ENCODE measurements around the gene FAXDC2. TPM values are rescaled to one million over a fixed set of nuclear protein-coding genes. Genes with fewer than 3 reads are reported as not detected.

Gene FAXDC2
- total and polyA plus RNA-seq, 2 of the 13 experiments (the other 11 are each of a cell fraction or from before 2014, with no cell fraction given), result 4.7 to 58.8 TPM

DNA sequence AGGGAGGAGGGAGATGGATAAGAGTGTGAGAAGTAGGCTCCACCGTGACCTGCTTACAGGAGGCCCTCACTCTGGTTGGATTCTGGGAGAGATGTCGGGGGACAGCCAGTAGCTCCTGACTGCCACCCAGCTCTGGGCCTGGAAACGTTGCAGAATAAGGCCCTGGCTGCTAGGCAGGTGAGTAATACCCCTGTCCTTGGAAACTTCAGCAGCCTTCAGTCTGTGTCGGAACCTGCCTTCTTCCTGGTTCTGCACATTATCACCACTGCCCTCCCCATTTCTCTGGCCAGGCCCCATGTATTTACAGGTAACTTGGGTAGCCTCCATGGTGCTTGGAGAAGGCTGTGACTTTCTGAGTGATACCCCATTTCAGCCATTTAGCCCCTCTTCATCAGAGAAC, 26.8 kb downstream of the FAXDC2 start (continued):
- TF ChIP-seq ZNF570 (CRISPR knock-in tag; IDR thresholded peaks at IDR 0.05; ENCODE audit: borderline replicate concordance) (no peak), ZNF687 (CRISPR knock-in tag; IDR thresholded peaks at IDR 0.05) (peak; percentile 37; the same call in 1 of the 2 replicates), SRY (CRISPR knock-in tag; IDR thresholded peaks at IDR 0.05) (no peak), TBX3 (IDR thresholded peaks at IDR 0.05; ENCODE audit: borderline replicate concordance) (no peak), ZNF225 (CRISPR knock-in tag; IDR thresholded peaks at IDR 0.05) (no peak), NFE2 (CRISPR knock-in tag; IDR thresholded peaks at IDR 0.05) (no peak), ZNF83 (CRISPR knock-in tag; IDR thresholded peaks at IDR 0.05; ENCODE audit: borderline replicate concordance) (no peak), GMEB1 (CRISPR knock-in tag; IDR thresholded peaks at IDR 0.05; ENCODE audit: borderline replicate concordance) (no peak), STAT6 (CRISPR knock-in tag; IDR thresholded peaks at IDR 0.05; ENCODE audit: borderline replicate concordance) (no peak), ETV6 (CRISPR knock-in tag; conservative IDR thresholded peaks at IDR 0.05) (no peak), ZNF292 (CRISPR knock-in tag; IDR thresholded peaks at IDR 0.05; ENCODE audit: borderline replicate concordance, low read depth) (no peak), ZNF142 (CRISPR knock-in tag; IDR thresholded peaks at IDR 0.05) (no peak)
- TF ChIP-seq, protein P1, sequence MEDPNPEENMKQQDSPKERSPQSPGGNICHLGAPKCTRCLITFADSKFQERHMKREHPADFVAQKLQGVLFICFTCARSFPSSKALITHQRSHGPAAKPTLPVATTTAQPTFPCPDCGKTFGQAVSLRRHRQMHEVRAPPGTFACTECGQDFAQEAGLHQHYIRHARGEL (CRISPR knock-in tag; IDR thresholded peaks at IDR 0.05), result 0 out of 2 replicates have a peak, but pooled peaks have one; percentile 20

Data from HepG2 (cell line).